ENCODE results near the gene CTNNBL1.

DNA sequence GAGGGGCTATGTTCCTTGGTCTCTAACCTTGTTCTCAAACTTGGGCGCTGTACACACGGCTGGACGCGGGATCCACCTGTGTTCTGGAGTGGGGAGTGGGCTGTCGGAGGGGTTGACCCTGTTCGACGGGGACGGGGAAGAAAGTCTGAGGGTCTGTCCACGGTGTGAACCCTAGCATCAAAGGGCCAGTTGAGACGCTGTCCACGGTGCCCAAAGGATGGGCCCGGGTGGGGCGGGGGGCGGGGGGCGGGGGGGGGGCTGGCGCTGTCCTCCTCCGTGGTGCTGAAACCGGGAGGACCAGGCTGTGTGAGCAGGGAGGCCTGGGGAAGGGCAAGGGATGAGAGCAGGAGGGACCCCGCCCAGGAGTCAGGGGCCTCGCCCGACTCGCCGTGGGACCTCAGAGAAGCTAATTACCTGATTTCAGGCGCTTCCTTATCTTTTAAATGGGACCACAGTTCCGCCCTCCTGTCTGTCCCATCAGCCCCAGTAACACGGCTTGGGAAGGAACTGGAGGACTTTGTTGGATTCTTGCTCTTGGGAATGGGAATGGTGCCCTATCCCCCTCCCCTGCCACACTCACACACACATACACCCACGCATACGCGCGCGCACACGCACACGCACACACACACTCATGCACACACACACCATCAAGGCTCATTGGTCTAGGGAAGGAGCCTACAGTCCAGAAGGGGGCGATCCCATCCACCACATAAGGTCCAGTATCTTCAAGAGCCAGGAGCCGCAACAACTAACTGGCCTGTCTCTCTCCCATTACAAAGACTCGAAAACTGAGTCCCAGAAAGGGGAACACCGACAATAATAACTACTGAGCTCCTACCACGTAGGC is 208.0 kb downstream of the CTNNBL1 start:
- TF ChIP-seq GATA3 (IDR thresholded peaks at IDR 0.05; ENCODE audit: low read depth, low read length) (no peak), GATA2 (IDR thresholded peaks at IDR 0.05; ENCODE audit: low read depth, low read length) (no peak)
